Activated T-cell treated with anti-CD3 and anti-CD28 coated beads, Interleukin-2, amount 50 U/mL, for 72 hours (primary cell): ENCODE data around the gene NAA25. TPM values are rescaled to one million over a fixed set of nuclear protein-coding genes. Genes with fewer than 3 reads are reported as not detected.

ENCODE experiments used
- ATAC-seq, 2 donors: fragments of 150-1000 bp; cut with Tn5 transposase; replicated peaks in 1 of 2; 2 replicates each; pipeline ENCODE4 v1.10.0; 2021; ENCODE audit warnings: moderate library complexity in 2 of 2, mild to moderate bottlenecking in 1 of 2
- DNase-seq, 2 donors: peaks; one replicate each; pipeline ENCODE4 v3.0.0; 2021 to 2022; ENCODE audit warnings: mixed read lengths in 1 of 2
- H3K27ac Mint-ChIP-seq: one replicate; pipeline ENCODE4 v1.8.0; 2022; ENCODE audit warnings: mild to moderate bottlenecking, moderate library complexity, mixed read lengths
- H3K27me3 Mint-ChIP-seq: one replicate; pipeline ENCODE4 v1.8.0; 2022; ENCODE audit warnings: low read depth, mixed read lengths
- H3K36me3 Mint-ChIP-seq, 2 donors: one replicate each; pipeline ENCODE4 v1.8.0; 2022; ENCODE audit warnings: mixed read lengths in 2 of 2, mild to moderate bottlenecking in 1 of 2; ENCODE audit not compliant: insufficient read depth in 2 of 2
- H3K4me1 Mint-ChIP-seq: one replicate; pipeline ENCODE4 v1.8.0; 2022; ENCODE audit warnings: low read depth, mixed read lengths
- H3K4me3 Mint-ChIP-seq, 2 donors: one replicate each; pipeline ENCODE4 v1.8.0; 2022; ENCODE audit warnings: mild to moderate bottlenecking in 2 of 2, mixed read lengths in 2 of 2, moderate library complexity in 2 of 2
- H3K9me3 Mint-ChIP-seq, 2 donors: one replicate each; pipeline ENCODE4 v1.8.0; 2022; ENCODE audit warnings: mixed read lengths in 2 of 2
- total RNA-seq, 2 donors: library from RNA; stranded (reverse); gene quantifications; one replicate each; pipeline ENCODE4 v1.2.3, GENCODE V29; 2022

Gene NAA25
- total RNA-seq, 2 donors from 2014 or later: 36.3 to 47.0 TPM

DNA sequence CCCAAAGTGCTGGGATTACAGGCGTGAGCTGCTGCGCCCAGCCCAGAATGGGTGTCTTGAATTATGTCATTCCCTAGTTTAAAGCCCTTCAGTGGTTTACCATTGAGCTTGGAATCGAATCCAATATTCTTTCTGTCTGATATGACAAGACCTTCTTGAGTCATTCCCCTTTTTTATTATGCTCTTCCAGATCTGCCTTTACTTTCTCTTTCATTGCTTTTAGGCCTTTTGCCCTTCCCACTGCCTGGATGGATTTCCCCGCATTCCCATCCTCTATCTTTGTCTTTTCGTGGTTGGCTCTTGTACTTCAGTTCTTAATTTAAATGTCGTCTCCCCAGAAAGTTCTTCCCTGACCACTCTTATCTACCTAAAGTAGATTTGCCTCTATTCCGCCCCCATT, 18.3 kb upstream of the NAA25 start:
- peak overlapping the region; percentile 79 to 84 for H3K4me3 Mint-ChIP-seq
- peaks cover 56% of the 10 kb centered on the region for H3K4me1 Mint-ChIP-seq
- no peak for DNase-seq
- peaks cover 3 to 6% of the 10 kb centered on the region in 2 donors for H3K36me3 Mint-ChIP-seq
- no peak for ATAC-seq
- H3K9me3 Mint-ChIP-seq: no peaks in the 10 kb centered on the region
- no peaks in the 10 kb centered on the region for H3K27me3 Mint-ChIP-seq
- H3K27ac Mint-ChIP-seq: peak overlapping the region; percentile 80

DNA sequence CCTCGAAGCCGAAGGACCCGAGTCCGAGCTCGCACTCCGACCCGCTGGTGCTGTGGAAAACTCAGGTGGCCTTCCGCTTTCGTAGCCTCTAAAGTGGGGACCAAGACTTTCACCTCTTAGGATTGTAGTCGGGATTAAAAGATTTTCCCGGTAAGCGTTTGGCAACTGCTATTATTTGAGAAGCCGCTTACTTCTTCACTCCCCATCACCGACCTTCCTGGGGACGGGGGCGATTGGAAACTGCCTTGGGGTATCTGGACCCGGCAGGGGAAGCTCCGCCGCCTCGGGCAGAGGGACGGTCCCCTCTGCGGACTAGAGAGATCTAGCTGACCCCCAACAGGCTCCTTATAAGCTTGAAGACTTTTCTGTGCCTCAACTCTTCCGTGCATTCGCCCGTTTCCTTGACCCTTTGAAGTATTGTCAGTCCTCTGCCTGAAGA, 17.4 kb upstream of the NAA25 start:
- Mint-ChIP-seq H3K36me3 (peaks cover 3 to 4% of the 10 kb centered on the region in 2 donors), H3K9me3 (no peaks in the 10 kb centered on the region), H3K27me3 (no peaks in the 10 kb centered on the region), H3K27ac (peak overlapping the region; percentile 91), H3K4me3 (peak overlapping the region; percentile 79 to 84), H3K4me1 (peaks cover 48% of the 10 kb centered on the region)
- ATAC-seq (no peak), DNase-seq (peak in 1 of 2 donors; percentile 24)

DNA sequence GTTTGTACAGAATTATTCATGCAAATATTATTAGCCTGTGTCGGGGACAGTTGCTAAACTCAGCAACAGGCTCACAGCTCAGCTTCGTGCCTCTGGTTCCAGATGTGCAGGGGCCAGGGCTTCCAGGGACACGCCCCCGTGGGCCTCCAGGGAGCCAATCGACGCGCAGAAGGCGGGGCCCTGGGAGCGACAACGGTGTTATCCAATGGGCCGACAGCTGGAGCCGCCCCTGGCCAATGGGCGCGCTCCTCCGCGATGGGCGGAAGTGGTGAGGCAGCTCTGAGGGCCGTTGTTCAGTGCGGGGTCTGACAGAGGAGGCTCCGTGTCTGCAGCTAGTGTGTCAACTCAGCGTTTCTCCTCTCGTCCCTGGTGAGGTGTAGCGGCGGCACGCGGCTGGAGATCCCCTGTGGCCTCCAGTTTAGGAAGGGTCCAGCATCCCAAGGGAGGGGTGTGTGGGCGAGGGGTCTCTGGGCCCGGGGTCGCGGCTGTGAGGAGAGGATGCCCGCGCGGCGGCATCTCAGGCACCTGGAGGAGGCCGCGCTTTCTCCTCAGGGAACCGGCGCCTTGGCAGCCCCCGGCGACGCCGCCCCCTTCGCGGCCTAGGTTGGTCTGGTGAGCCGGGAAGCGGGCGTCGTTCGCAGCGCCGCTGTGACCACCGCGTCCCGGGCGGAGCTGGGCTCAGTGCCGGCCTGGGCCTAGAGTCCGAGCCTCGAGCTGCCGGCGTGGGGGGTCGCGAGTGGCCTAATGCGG, 16.8 kb upstream of the NAA25 start, which contains the start of gene TRAFD1:
TSS of gene TRAFD1 (plus strand) at position 311 of the 750 bp plus-strand sequence. CDS start 4,963 bp downstream, outside the sequence.
- ATAC-seq (peak; percentile 99 to 100), DNase-seq (peak; percentile 99)
- Mint-ChIP-seq H3K4me1 (peaks cover 44% of the 10 kb centered on the region), H3K27me3 (no peaks in the 10 kb centered on the region), H3K36me3 (peaks cover 1 to 3% of the 10 kb centered on the region in 2 donors), H3K27ac (peak within 1 kb of the TSS; percentile 91), H3K4me3 (peak within 1 kb of the TSS; percentile 79 to 84), H3K9me3 (no peaks in the 10 kb centered on the region)

DNA sequence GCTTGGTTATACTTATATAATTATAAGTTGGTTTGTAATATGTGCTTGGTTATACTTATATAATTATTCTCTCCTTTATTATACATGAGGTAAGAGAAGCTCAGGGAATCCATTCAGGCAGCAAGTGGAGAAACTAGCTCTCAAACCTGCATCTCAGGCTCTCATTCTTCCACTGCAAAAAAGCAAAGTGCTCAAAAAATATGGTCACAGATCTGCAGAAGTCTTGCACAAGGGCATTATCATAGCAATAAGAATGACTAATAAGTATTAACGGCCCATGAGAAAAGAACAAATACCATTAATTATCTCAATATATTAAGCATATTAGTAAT, 16.3 kb upstream of the NAA25 start:
- no peaks in the 10 kb centered on the region for H3K27me3 Mint-ChIP-seq
- H3K27ac Mint-ChIP-seq: peak overlapping the region; percentile 90
- H3K4me3 Mint-ChIP-seq: peak overlapping the region; percentile 34 to 79
- DNase-seq: no peak
- H3K36me3 Mint-ChIP-seq: peaks cover 1 to 3% of the 10 kb centered on the region in 2 donors
- H3K4me1 Mint-ChIP-seq: peaks cover 41% of the 10 kb centered on the region
- no peaks in the 10 kb centered on the region for H3K9me3 Mint-ChIP-seq
- no peak for ATAC-seq

DNA sequence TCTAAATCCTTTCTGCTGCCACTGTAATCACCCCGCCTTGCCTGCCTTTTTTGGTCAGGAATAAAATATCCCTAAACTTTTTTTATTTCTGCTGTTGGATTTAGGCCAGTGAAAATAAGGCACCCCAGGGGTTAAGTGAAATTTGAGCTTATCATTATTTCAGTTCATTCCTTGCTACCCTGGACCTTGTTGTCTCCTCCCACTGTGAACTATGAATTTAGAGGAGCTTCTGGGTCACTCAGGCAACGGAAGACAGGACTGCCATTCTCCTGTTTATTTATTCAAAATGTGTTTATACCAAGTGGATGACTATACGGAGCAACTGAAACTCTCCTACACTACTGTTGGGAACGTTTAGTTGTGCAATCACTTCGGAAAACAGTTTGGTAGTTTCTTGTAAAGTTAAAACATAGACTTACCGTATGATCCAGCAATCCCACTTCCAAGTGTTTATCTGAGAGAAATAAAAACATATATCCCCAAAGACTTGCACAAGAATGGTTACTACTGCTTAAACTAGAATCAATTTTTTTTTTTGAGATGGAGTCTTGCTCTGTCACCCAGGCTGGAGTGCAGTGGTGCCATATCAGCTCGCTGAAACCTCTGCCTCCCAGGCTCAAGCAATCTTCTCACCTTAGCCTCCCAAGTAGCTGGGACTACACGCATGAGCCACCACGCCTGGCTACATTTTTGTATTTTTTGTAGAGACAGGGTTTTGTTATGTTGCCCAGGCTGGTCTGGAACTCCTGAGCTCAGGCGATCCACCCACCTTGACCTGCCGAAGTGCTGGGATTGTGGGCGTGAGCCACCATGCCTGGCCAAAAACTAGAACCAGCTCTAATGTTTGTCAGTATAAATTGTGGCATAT, 14.5 kb upstream of the NAA25 start:
- Mint-ChIP-seq H3K4me3 (no peak overlapping the region), H3K9me3 (no peaks in the 10 kb centered on the region), H3K36me3 (peaks cover 0 to 3% of the 10 kb centered on the region in 2 donors), H3K27me3 (no peaks in the 10 kb centered on the region), H3K4me1 (peaks cover 23% of the 10 kb centered on the region), H3K27ac (no peak overlapping the region)
- ATAC-seq: no peak
- DNase-seq: no peak

DNA sequence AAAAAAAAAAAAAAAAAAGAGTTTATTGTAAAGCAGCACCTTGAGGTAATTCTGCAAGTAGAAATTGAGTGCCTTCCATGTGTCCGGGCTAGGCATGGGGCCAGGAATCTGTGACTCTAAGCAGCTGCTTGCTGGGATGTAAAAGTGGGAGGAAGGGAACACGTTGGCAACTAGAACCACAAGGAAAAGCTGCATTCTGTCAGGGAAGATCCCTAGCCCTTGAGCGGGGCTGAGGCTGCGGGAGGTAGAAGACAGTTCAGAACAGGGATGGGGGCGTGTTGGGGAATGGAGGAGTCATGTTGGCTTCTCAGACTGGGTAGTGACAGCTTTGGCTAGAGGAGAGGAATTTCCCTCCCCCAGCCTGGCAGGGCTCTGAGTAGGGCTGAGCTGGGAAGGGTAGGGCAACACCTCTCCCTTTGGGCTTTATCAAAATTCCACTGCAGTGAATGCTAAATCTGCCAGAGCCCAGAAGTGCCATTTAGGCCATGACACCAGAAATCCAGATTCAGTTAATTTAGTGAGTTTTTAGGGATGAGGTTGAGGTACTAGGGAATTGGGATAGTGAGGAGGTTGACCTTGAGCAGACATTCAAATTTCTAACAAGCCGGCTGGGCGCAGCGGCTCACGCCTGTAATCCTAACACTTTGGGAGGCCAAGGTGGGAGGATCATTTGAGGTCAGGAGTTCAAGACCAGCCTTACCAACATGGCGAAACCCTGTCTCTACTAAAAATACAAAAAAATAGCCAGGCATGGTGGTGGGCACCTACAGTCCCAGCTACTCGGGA, 13.4 kb upstream of the NAA25 start:
- no peaks in the 10 kb centered on the region for H3K27me3 Mint-ChIP-seq
- H3K36me3 Mint-ChIP-seq: peaks cover 0 to under 1% of the 10 kb centered on the region in 2 donors
- DNase-seq (no peak), ATAC-seq (no peak)
- no peak overlapping the region for H3K27ac Mint-ChIP-seq
- H3K4me3 Mint-ChIP-seq: no peak overlapping the region
- H3K9me3 Mint-ChIP-seq: no peaks in the 10 kb centered on the region
- H3K4me1 Mint-ChIP-seq: peaks cover 18% of the 10 kb centered on the region

DNA sequence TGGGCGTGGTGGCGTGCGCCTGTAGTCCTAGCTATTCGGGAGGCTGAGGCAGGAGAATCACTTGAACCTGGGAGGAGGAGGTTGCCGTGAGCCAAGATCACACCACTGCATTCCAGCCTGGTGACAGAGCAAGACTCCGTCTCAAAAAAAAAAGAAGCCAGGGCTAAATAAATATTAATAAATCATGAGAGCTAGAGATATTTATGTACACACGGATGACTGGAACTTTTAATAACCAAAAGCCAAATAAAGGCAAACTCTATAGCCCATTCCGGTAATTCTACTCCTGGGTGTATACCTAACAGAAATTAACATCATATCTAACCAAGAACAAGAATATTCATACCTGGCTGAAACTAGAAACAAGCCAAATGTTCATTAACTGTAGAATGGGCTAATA, 9.1 kb upstream of the NAA25 start:
- Mint-ChIP-seq H3K4me1 (peaks cover 15% of the 10 kb centered on the region), H3K27ac (no peak overlapping the region)
- no peak for ATAC-seq

DNA sequence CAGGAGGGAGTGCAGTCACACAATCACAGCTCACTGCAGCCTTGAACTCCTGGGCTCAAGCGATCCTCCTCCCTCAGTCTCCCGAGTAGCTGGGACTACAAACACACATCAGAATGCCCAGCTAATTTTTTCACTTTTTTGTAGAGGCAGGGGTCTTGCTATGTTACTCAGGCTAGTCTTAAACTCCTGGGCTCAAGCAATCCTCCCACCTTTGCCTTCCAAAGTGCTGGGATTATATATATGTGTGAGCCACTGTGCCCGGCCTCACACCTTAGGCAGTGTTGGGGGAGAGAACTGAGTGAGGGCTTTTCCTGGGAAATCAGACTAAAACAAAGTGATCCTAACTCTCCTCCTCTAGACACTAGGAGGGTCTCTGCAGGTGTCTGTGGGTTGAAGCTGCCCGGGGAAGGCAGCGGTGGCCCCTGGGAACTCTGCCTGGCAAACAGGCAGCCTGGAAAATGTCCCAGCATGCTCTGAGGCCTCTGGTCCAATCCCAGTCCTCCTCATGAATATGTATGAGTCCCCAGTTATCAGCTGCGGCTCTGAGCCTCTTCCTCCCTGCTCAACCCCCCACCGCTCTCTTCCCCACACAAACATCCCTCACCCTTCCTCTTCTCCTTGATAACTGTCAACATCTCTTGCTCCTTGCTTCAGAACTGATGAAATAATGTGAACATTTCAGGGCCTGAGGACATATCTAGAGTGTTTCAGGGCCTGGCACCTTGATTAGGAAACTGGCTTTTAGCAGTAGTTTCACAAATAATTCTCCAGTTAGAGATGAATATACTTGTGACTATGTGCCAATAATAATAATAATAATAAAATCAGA, 7.9 kb upstream of the NAA25 start:
- H3K4me3 Mint-ChIP-seq: peak overlapping the region; percentile 3 to 35

More for the DNA sequence above, 9.1 kb upstream of the NAA25 start:
- no peak overlapping the region for H3K4me3 Mint-ChIP-seq
- no peak for DNase-seq
- H3K36me3 Mint-ChIP-seq: no peaks in the 10 kb centered on the region
- no peaks in the 10 kb centered on the region for H3K9me3 Mint-ChIP-seq
- H3K27me3 Mint-ChIP-seq: no peaks in the 10 kb centered on the region

DNA sequence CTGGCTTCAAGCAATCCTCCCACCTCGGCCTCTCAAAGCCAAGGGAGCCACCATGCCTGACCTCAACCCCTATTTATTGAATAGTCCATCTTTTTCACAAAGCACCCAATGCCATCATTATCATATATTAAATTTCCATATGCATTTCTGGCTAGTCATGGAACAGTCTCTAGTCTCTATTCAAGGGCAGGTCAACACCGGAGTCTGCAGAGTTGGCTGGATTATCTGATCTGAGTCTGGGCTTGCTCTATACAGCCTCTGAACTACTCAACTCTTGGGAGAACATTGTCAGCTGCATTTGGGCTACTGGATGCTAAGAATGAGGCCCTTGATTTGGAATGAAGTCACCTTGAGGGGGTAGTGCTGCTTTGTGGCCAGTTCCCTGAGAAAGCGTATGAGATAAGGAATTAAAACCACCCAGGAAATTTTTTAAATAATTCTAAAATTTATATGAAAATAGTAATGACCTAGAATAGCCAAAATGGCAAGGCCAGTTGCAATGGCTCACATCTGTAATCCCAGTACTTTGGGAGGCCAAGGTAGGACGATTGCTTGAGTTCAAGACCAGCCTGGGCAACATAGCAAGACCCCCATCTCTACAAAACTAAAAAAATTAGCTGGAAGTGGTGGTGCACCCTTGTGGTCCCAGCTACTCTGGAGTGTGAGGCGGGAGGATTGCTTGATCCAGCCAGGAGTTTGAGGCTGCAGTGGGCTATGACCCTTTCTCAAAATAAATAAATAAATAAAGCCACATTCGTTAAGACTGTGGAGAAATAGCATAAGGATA, 6.9 kb upstream of the NAA25 start:
- Mint-ChIP-seq H3K27ac (no peak overlapping the region), H3K27me3 (no peaks in the 10 kb centered on the region)
- ATAC-seq: no peak

More for the DNA sequence above, 7.9 kb upstream of the NAA25 start:
- H3K27me3 Mint-ChIP-seq: no peaks in the 10 kb centered on the region
- H3K9me3 Mint-ChIP-seq: no peaks in the 10 kb centered on the region
- DNase-seq (no peak), ATAC-seq (peak; percentile 61 to 66)
- no peaks in the 10 kb centered on the region for H3K36me3 Mint-ChIP-seq
- peak overlapping the region; percentile 2 for H3K27ac Mint-ChIP-seq
- peaks cover 24% of the 10 kb centered on the region for H3K4me1 Mint-ChIP-seq

DNA sequence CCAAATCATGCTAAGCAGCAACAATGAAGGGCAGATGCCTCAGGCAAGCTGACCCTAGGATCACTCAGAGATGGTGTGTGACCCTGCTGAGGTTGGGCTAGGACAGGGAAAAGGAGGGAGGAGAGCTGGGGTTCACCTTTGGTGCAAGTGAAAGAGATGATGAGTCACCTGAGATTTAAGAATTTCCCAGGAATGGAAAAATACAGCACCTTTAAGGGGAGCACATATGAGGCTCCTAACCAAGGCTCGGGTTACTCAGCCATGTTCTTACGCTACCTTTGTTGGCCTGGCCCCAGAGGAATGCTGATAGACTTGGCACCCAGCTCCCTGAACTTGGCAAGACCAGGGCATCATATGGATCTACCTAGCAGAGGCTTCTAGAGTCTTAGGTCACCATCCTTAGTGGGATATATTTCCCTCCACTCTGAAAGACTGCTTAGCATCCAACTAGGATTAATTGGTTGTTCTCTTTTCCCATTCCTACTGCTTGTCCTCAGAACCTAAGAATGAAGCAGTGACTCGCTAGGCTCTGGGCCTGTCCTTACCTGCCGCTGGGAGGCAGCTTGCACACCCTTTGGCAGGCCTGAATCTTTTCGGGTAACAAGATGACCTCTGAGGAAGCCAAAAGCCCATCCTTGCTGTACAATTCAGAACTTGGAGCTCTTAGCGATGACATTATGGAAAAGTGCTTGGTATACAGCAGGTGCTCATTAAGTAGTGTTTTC, 4.0 kb upstream of the NAA25 start:
- peaks cover 0 to 2% of the 10 kb centered on the region in 2 donors for H3K36me3 Mint-ChIP-seq
- peak overlapping the region in 1 of 2 donors; percentile 2 for H3K4me3 Mint-ChIP-seq
- no peak for DNase-seq
- H3K27ac Mint-ChIP-seq: no peak overlapping the region
- peaks cover 46% of the 10 kb centered on the region for H3K4me1 Mint-ChIP-seq
- no peaks in the 10 kb centered on the region for H3K9me3 Mint-ChIP-seq
- H3K27me3 Mint-ChIP-seq: no peaks in the 10 kb centered on the region
- ATAC-seq: no peak

More for the DNA sequence above, 6.9 kb upstream of the NAA25 start:
- Mint-ChIP-seq H3K4me3 (no peak overlapping the region), H3K36me3 (no peaks in the 10 kb centered on the region), H3K9me3 (no peaks in the 10 kb centered on the region), H3K4me1 (peaks cover 31% of the 10 kb centered on the region)
- no peak for DNase-seq

DNA sequence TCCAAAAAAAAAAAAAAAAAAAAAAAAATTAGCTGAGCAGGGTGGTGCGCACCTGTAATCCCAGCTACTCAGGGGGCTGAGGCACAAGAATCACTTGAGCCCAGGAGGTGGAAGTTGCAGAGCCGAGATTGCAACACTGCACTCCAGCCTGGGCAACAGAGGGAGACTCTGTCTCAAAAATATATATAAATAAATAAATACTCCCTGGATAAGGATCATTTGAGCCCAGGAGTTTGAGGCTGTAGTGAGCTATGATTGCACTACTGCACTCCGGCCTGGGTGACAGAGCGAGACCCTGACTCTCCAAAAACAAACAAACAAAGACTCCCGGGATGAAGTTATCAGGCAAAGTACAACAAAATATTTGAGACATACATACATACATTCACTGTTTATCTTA, 3.3 kb upstream of the NAA25 start:
- Mint-ChIP-seq H3K4me3 (no peak overlapping the region), H3K27ac (no peak overlapping the region), H3K9me3 (no peaks in the 10 kb centered on the region), H3K27me3 (no peaks in the 10 kb centered on the region), H3K36me3 (peaks cover 0 to 2% of the 10 kb centered on the region in 2 donors), H3K4me1 (peaks cover 49% of the 10 kb centered on the region)
- DNase-seq: no peak
- ATAC-seq: no peak
